Activated naive CD8-positive, alpha-beta T cell treated with anti-CD3 and anti-CD28 coated beads for 36 hours (primary cell): Measurements from ENCODE around the gene KAT2A. TPM values are rescaled to one million over a fixed set of nuclear protein-coding genes. Genes with fewer than 3 reads are reported as not detected.

Experiments
- DNase-seq: peaks from one replicate; pipeline ENCODE4 v3.0.0; 2021
- H3K27ac Mint-ChIP-seq: one replicate; pipeline ENCODE4 v1.8.0; 2022; ENCODE audit warnings: mild to moderate bottlenecking, moderate library complexity, mixed read lengths
- H3K27me3 Mint-ChIP-seq: one replicate; pipeline ENCODE4 v1.8.0; 2022; ENCODE audit warnings: mild to moderate bottlenecking, mixed read lengths
- H3K36me3 Mint-ChIP-seq: one replicate; pipeline ENCODE4 v1.8.0; 2021; ENCODE audit warnings: mild to moderate bottlenecking, mixed read lengths
- H3K4me1 Mint-ChIP-seq: one replicate; pipeline ENCODE4 v1.8.0; 2021; ENCODE audit warnings: mixed read lengths
- H3K4me3 Mint-ChIP-seq: one replicate; pipeline ENCODE4 v1.8.0; 2022; ENCODE audit warnings: mild to moderate bottlenecking, moderate library complexity, mixed read lengths
- H3K9me3 Mint-ChIP-seq: one replicate; pipeline ENCODE4 v1.8.0; 2022; ENCODE audit warnings: mixed read lengths
- total RNA-seq, 2 experiments: library from RNA; stranded (reverse); gene quantifications; one replicate each; pipeline ENCODE4 v1.2.3, GENCODE V29; 2021

The KAT2A gene
- total RNA-seq, 2 experiments from 2014 or later = 49.1 to 51.6 TPM

DNA sequence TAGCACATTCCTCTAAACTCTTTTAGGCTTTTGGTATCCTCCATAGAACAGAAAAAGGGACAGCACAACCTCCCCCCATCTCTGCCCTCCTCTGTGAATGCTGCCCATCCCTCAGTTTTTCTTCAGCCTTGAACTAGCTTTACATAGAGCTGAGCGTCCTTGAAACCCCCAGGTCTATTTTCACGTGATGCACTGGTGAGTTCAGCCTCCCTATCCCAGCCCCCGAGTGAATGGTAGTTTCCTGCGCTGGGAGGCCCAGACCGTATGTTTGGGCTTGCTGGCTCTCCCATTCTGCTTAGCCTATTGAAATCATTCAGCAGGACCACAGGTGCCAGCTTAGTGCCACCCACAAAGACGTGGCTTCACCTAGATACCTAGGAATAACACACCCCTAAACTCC is 45.4 kb downstream of the KAT2A start:
- H3K36me3 Mint-ChIP-seq = no peaks in the 10 kb centered on the region
- peaks cover 15% of the 10 kb centered on the region for H3K27me3 Mint-ChIP-seq
- no peak overlapping the region for H3K4me3 Mint-ChIP-seq
- no peaks in the 10 kb centered on the region for H3K9me3 Mint-ChIP-seq
- no peak for DNase-seq
- H3K4me1 Mint-ChIP-seq = peaks cover 8% of the 10 kb centered on the region
- no peak overlapping the region for H3K27ac Mint-ChIP-seq

DNA sequence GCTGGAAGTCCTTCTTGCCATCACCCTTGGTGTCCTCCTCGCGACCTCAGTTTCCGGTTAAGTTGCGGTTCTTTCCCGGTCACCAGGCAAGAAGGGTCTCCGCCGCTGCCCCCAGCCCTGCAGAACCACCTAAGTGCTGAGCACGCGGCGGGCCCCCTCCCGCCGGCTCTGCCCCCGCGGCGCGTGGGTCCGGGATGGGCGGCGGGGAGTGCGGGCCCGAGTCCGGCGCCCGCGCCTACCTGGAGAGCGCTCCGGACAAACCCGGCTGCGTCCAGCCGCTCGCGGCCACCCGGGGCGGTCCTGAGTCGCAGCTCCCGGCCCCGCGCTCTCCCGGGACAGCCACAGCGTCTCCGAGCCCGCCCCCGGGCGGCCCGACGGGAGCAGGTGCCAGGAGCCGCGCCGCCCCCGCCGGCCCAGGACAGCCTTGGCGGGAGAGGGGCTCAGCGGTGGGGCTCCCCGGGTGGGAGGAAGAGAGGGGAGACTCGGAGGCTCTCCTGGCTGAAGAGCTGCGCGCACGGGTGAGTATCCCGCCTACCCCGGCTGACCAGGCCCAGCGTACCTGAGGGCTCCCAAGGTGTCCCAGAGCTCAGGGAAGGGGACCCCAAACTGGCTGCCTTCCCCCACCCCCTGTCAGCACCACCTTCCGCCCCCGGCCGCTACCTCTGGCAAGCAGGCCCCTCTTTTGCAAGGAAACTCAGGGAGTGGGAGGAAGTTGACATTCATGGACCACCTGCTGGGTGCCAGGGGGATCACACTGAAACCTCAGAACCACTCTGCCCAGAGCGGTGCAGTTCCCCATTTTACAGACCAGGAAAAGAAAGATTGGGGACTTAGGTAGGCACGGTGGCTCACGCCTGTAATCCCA is 48.6 kb downstream of the KAT2A start:
- Mint-ChIP-seq H3K4me3 (peak overlapping the region; percentile 78), H3K27ac (no peak overlapping the region), H3K9me3 (no peaks in the 10 kb centered on the region), H3K27me3 (peaks cover 15% of the 10 kb centered on the region), H3K4me1 (peaks cover 8% of the 10 kb centered on the region), H3K36me3 (no peaks in the 10 kb centered on the region)
- DNase-seq = peak; percentile 28

- Mint-ChIP-seq H3K9me3 (no peaks in the 10 kb centered on the region), H3K27me3 (peaks cover 15% of the 10 kb centered on the region), H3K27ac (peak overlapping the region; percentile 48), H3K4me3 (peak overlapping the region; percentile 78), H3K4me1 (peaks cover 8% of the 10 kb centered on the region), H3K36me3 (no peaks in the 10 kb centered on the region)
- DNase-seq = no peak
Measured at GRCh38 chr17:42071810-42072209, 49.4 kb downstream of the KAT2A start.

- H3K27me3 Mint-ChIP-seq = peaks cover 15% of the 10 kb centered on the region
- H3K4me1 Mint-ChIP-seq = peaks cover 22% of the 10 kb centered on the region
- no peaks in the 10 kb centered on the region for H3K9me3 Mint-ChIP-seq
- H3K36me3 Mint-ChIP-seq = no peaks in the 10 kb centered on the region
- H3K4me3 Mint-ChIP-seq = no peak overlapping the region
- no peak overlapping the region for H3K27ac Mint-ChIP-seq
- no peak for DNase-seq
Measured at GRCh38 chr17:42068979-42069378, 52.2 kb downstream of the KAT2A start.

DNA sequence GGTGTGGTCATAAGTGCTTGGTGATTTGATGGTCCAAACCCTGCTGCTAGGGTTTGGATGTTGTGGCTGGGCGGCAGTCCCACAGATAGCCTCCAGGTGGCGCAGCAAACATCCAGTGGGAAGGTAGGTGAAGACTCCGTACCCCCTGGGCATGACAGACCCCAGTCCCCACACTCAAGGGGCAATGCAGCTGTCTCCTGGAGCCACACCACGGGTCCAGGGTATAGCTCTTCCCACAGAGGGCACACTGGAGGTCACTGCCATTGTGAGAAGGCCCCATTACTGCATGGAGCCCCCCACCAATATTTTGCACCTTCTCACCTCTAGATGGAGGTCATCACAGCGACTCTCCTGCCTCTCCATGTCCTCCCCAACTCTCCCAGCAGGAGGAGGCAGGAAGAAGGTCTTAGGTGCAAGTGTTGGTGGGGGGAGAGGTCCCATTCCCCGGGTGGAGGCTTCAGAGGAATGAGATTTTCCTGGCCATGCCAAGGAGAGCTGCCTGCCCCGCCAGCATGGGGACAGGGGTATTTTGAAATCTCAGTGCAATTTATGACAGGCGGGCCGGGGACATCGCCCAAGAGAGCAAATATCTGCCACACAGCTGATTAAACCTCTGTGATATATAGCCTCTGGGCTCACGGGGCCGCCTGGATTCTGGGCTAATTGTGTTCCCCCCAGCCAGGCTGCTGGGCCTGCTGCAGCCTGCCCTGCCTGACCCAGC is 53.6 kb downstream of the KAT2A start:
- peaks cover 5% of the 10 kb centered on the region for H3K27me3 Mint-ChIP-seq
- no peaks in the 10 kb centered on the region for H3K9me3 Mint-ChIP-seq
- H3K4me1 Mint-ChIP-seq = peaks cover 31% of the 10 kb centered on the region
- no peak overlapping the region for H3K4me3 Mint-ChIP-seq
- peak; percentile 67 for DNase-seq
- no peaks in the 10 kb centered on the region for H3K36me3 Mint-ChIP-seq
- H3K27ac Mint-ChIP-seq = no peak overlapping the region

DNA sequence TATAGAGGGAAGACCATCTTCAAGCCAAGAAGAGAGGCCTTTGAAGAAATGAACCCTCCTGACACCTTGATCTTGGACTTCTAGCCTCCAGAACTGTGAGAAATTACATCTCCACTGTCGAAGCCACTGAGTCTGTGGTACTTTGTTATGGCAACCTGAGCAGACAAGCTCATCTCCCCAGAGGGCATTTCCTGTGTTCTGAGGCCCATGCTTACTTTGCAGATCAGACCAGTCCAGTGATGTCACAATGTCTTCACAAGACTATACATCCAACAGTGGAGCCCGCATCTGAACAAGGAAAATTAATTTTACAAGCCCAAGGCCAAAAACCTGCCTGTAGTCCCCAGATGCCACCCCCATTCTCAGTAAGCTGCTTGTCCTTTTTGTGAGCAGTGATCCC is 56.0 kb downstream of the KAT2A start:
- H3K36me3 Mint-ChIP-seq = no peaks in the 10 kb centered on the region
- H3K4me3 Mint-ChIP-seq = no peak overlapping the region
- H3K27ac Mint-ChIP-seq = peak overlapping the region; percentile 34
- H3K9me3 Mint-ChIP-seq = no peaks in the 10 kb centered on the region
- DNase-seq = no peak
- no peaks in the 10 kb centered on the region for H3K27me3 Mint-ChIP-seq
- peaks cover 26% of the 10 kb centered on the region for H3K4me1 Mint-ChIP-seq

Other genes with a start within 250 kb of the KAT2A start
- 100 to 1,000 TPM; 197 to 202 TPM for gene ACLY, start 202.4 kb downstream of the KAT2A start, total RNA-seq
- under 1 TPM; 0.58 to 0.84 TPM for gene ODAD4, start 190.8 kb downstream of the KAT2A start, total RNA-seq
- gene CNP, start 154.6 kb downstream of the KAT2A start, total RNA-seq = 10 to 100 TPM; 64.9 to 66.6 TPM
- 100 to 1,000 TPM; 103 to 106 TPM for gene DNAJC7, start 103.9 kb downstream of the KAT2A start, total RNA-seq
- 10 to 100 TPM; 20.3 to 25.0 TPM for gene NKIRAS2, start 101.3 kb downstream of the KAT2A start, total RNA-seq
- under 1 TPM; 0.23 to 0.40 TPM for gene C17orf113, start 70.8 kb downstream of the KAT2A start, total RNA-seq
- 1 to 10 TPM in 1 of 2 experiments, under 1 TPM in 1; 0.92 to 1.2 TPM for gene ZNF385C, start 22.9 kb downstream of the KAT2A start, total RNA-seq
- gene DHX58, start 8.7 kb downstream of the KAT2A start, total RNA-seq = 10 to 100 TPM; 23.5 to 24.9 TPM
- under 1 TPM; 0.18 to 0.33 TPM for gene HSPB9, start 1.4 kb upstream of the KAT2A start, total RNA-seq
- gene RAB5C, start 33.6 kb upstream of the KAT2A start, total RNA-seq = 10 to 100 TPM; 44.4 to 48.9 TPM
- gene KCNH4, start 59.8 kb upstream of the KAT2A start, total RNA-seq = under 1 TPM; 0.39 to 0.44 TPM
- gene HCRT, start 64.1 kb upstream of the KAT2A start, total RNA-seq = not detected
- 10 to 100 TPM; 13.6 to 14.6 TPM for gene GHDC, start 73.1 kb upstream of the KAT2A start, total RNA-seq
- 10 to 100 TPM; 60.7 to 68.6 TPM for gene STAT5B, start 155.0 kb upstream of the KAT2A start, total RNA-seq
- gene STAT5A, start 167.1 kb upstream of the KAT2A start, total RNA-seq = 100 to 1,000 TPM; 116 to 121 TPM